IMR-90 (cell line): Measurements from ENCODE around the gene MANSC4. TPM values are rescaled to one million over a fixed set of nuclear protein-coding genes. Genes with fewer than 3 reads are reported as not detected.
A peak's percentile ranks its signal among the peaks of the same experiment; 100 is the strongest.

Experiments used
- ATAC-seq: fragments of 200-7000 bp; cut with Tn5 transposase; 2 replicates; pipeline ENCODE4 v1.9.1; 2020; ENCODE audit warnings: low read depth, mild to moderate bottlenecking, moderate library complexity
- BruUV-seq: library from RNA; stranded (reverse); fragments of 400-500 nt; replicated peaks from 2 replicates; lab custom pipeline; 2021; lab: Mats Ljungman, UMichigan
- CTCF ChIA-PET: fragments of 300-600 bp; formaldehyde crosslinking; extraction: SDS; loops from one replicate; lab custom pipeline; 2021; ENCODE audit warnings: antibody characterized with exemption; lab: Yijun Ruan, JAX
- POLR2A ChIA-PET: fragments of 300-600 bp; sonication (Branson Sonifier 250); formaldehyde crosslinking; loops from one replicate; lab custom pipeline; 2022; ENCODE audit warnings: antibody characterized with exemption; ENCODE audit not compliant: unreplicated experiment; lab: Charles Lee
- DNase-seq: peaks from one replicate; pipeline ENCODE4 v3.0.0; 2013
- H2AFZ ChIP-seq: replicated peaks from 2 replicates; pipeline ENCODE3; 2013; ENCODE audit warnings: low read length, mild to moderate bottlenecking; ENCODE audit not compliant: poor library complexity
- H2AK5ac ChIP-seq: 2 replicates; pipeline ENCODE4 v1.6.1; 2013; ENCODE audit warnings: low read depth, low read length, inconsistent platforms
- H2AK9ac ChIP-seq: replicated peaks from 2 replicates; pipeline ENCODE3; 2013; ENCODE audit warnings: mild to moderate bottlenecking, low read depth, low read length, moderate library complexity; ENCODE audit not compliant: poor library complexity
- H2BK120ac ChIP-seq: 2 replicates; pipeline ENCODE4 v1.6.1; 2013; ENCODE audit warnings: low read depth, low read length, inconsistent platforms
- H2BK15ac ChIP-seq: 3 replicates; pipeline ENCODE4 v1.6.1; 2013; ENCODE audit warnings: low read depth, low read length, inconsistent platforms
- H2BK20ac ChIP-seq: 2 replicates; pipeline ENCODE4 v1.6.1; 2013; ENCODE audit warnings: low read depth, mild to moderate bottlenecking, inconsistent platforms, low read length, moderate library complexity
- H2BK5ac ChIP-seq: 2 replicates; pipeline ENCODE4 v1.6.1; 2013; ENCODE audit warnings: mild to moderate bottlenecking, low read depth, low read length, inconsistent platforms; ENCODE audit not compliant: poor library complexity, severe bottlenecking
- H3K14ac ChIP-seq: replicated peaks from 2 replicates; pipeline ENCODE4 v1.6.1; 2013; ENCODE audit warnings: low read depth, low read length, inconsistent platforms
- H3K18ac ChIP-seq: 2 replicates; pipeline ENCODE4 v1.6.1; 2013; ENCODE audit warnings: low read depth, low read length, control low read depth
- H3K23ac ChIP-seq: 2 replicates; pipeline ENCODE4 v1.6.1; 2013; ENCODE audit warnings: low read depth, low read length, inconsistent platforms
- H3K27ac ChIP-seq: 2 replicates; pipeline ENCODE4 v1.5.1; 2013; ENCODE audit warnings: mild to moderate bottlenecking, control low read depth, low read length; ENCODE audit not compliant: insufficient read depth
- H3K27me3 ChIP-seq: 2 replicates; pipeline ENCODE4 v1.6.1; 2013; ENCODE audit warnings: low read length; ENCODE audit not compliant: control insufficient read depth, insufficient read depth
- H3K36me3 ChIP-seq: 2 replicates; pipeline ENCODE4 v1.6.1; 2013; ENCODE audit warnings: low read length, mixed read lengths; ENCODE audit not compliant: control insufficient read depth, insufficient read depth
- H3K4ac ChIP-seq: 2 replicates; pipeline ENCODE4 v1.6.1; 2013; ENCODE audit warnings: low read depth, low read length, inconsistent platforms
- H3K4me1 ChIP-seq: 2 replicates; pipeline ENCODE4 v1.6.1; 2013; ENCODE audit warnings: low read length, mixed read lengths; ENCODE audit not compliant: control insufficient read depth, insufficient read depth
- H3K4me2 ChIP-seq: 2 replicates; pipeline ENCODE4 v1.6.1; 2013; ENCODE audit warnings: low read depth, mild to moderate bottlenecking, control low read depth, low read length, moderate library complexity
- H3K4me3 ChIP-seq: 2 replicates; pipeline ENCODE4 v1.5.1; 2013; ENCODE audit warnings: low read depth, mild to moderate bottlenecking, control low read depth, low read length, moderate library complexity; ENCODE audit not compliant: insufficient read depth
- H3K56ac ChIP-seq: 2 replicates; pipeline ENCODE4 v1.6.1; 2013; ENCODE audit warnings: low read length, inconsistent platforms; ENCODE audit not compliant: insufficient read depth; ENCODE audit errors: extremely low read depth
- H3K79me1 ChIP-seq, 2 experiments: 2 replicates each; pipeline ENCODE4 v1.6.1; 2013; ENCODE audit warnings: low read length in 2 of 2, inconsistent platforms in 1 of 2, low read depth in 1 of 2
- H3K9ac ChIP-seq: 2 replicates; pipeline ENCODE4 v1.6.1; 2013; ENCODE audit warnings: low read depth, low read length, control low read depth
- H3K9me1 ChIP-seq: 2 replicates; pipeline ENCODE4 v1.6.1; 2013; ENCODE audit warnings: low read length, inconsistent platforms; ENCODE audit not compliant: insufficient read depth
- H3K9me3 ChIP-seq: 2 replicates; pipeline ENCODE4 v1.6.1; 2013; ENCODE audit warnings: low read length; ENCODE audit not compliant: control insufficient read depth, insufficient read depth
- H4K20me1 ChIP-seq: 2 replicates; pipeline ENCODE4 v1.6.1; 2013; ENCODE audit warnings: low read length, inconsistent platforms; ENCODE audit not compliant: insufficient read depth
- H4K5ac ChIP-seq: 2 replicates; pipeline ENCODE4 v1.6.1; 2013; ENCODE audit warnings: mild to moderate bottlenecking, low read depth, low read length, control low read depth
- H4K8ac ChIP-seq, 2 experiments: 2 replicates each; pipeline ENCODE4 v1.6.1; 2013; ENCODE audit warnings: low read depth in 2 of 2, low read length in 2 of 2, control low read depth in 1 of 2, inconsistent platforms in 1 of 2
- H4K91ac ChIP-seq: 2 replicates; pipeline ENCODE4 v1.6.1; 2013; ENCODE audit warnings: low read depth, low read length, inconsistent platforms; ENCODE audit not compliant: insufficient read depth
- FOS ChIP-seq: fragments of 150-350 bp; IDR thresholded peaks from 2 replicates; pipeline ENCODE4 v1.6.1; 2016; ENCODE audit warnings: low read depth, low read length
- RAD21 ChIP-seq: IDR thresholded peaks from 2 replicates; pipeline ENCODE4 v1.6.1; 2012; ENCODE audit warnings: low read length, improper control_type of control experiment
- RCOR1 ChIP-seq: IDR thresholded peaks from 2 replicates; pipeline ENCODE4 v1.6.1; 2012; ENCODE audit warnings: mild to moderate bottlenecking, low read length, improper control_type of control experiment; ENCODE audit not compliant: insufficient replicate concordance
- WGBS, 2 experiments: methylation state at CpG; one replicate each; pipeline versions ENCODE4 v1.1.5 to v1.1.7; 2013; ENCODE audit warnings: missing lambda C conversion rate in 2 of 2; ENCODE audit not compliant: insufficient read length in 1 of 2; ENCODE audit errors: extremely low coverage in 2 of 2; 5-methylcytosine and 5-hydroxymethylcytosine counted together
- dilution Hi-C: fragments of 300-500 bp; cut with HindIII; formaldehyde crosslinking; loops from one replicate; pipeline ENCODE4 v1.14.3; 2018; ENCODE audit warnings: low sequenced_read_pairs; ENCODE audit not compliant: unreplicated experiment
- in situ Hi-C: fragments of 300-500 bp; cut with MboI; formaldehyde crosslinking; loops from 3 replicates; pipeline ENCODE4 v1.14.3; 2019; ENCODE audit warnings: low sequenced_read_pairs, inconsistent platforms, mixed read lengths
- intact Hi-C: fragments of 100-400 bp; cut with micrococcal nuclease; formaldehyde crosslinking; loops from 2 replicates; pipeline ENCODE4 v1.10.0; 2022
- polyA plus RNA-seq, 3 experiments: library from polyadenylated mRNA; depleted of rRNA; stranded (reverse); fragments of >200 nt; gene quantifications; 2 replicates each; pipeline ENCODE4 v1.2.3, GENCODE V29; 2012; ENCODE audit warnings: low replicate concordance in 1 of 3
- total RNA-seq: library from RNA; depleted of rRNA; stranded (reverse); fragments of >200 nt; gene quantifications from 2 replicates; pipeline ENCODE4 v1.2.3, GENCODE V29; 2012

Gene MANSC4
- total and polyA plus RNA-seq, 2 of the 4 experiments (the other 2 are of a cell fraction) = not detected

DNA sequence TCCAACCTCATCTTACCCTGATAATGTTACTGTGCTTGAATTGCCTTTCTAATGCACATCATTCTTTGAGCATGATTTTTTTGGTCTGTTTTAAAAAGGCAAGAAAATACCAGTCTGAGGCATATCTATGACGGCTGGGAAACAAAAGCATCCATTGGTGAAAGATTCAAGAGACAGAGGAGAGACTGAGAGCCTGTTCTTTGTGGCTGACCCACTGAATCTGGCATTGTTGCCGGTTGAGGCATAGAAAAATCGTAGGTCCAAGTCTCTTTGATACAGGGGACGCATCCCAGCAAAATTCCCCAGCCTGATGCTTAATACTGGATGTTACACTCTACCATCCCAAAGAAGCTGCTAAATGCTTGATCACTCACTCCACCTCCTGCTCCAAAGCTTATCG lies 2.9 kb downstream of the MANSC4 start:
- CTCF ChIA-PET = no interaction called here
- no TSS peak for BruUV-seq
- WGBS, 2 experiments = 88% methylated on average over 3 of the region's 5 CpGs; no CpG with 5 or more reads in 1 of the 2 experiments

More for the DNA sequence above, 2.9 kb downstream of the MANSC4 start:
- H3K79me1 ChIP-seq = peaks cover 4 to 26% of the 10 kb centered on the region in 2 experiments; a peak in 2 of 4 replicates
- no peak overlapping the region for H4K8ac ChIP-seq
- no peak overlapping the region for H2AFZ ChIP-seq
- H4K20me1 ChIP-seq = no peaks in the 10 kb centered on the region
- H4K91ac ChIP-seq = no peak overlapping the region
- no peak overlapping the region for H3K56ac ChIP-seq
- H3K27me3 ChIP-seq = no peaks in the 10 kb centered on the region
- intact Hi-C loops (no loop called here), dilution Hi-C loops (no loop called here), in situ Hi-C loops (no loop called here)
- H2BK120ac ChIP-seq = no peak overlapping the region
- no peaks in the 10 kb centered on the region for H3K9me3 ChIP-seq
- peaks cover 17% of the 10 kb centered on the region for H3K4me1 ChIP-seq
- H3K27ac ChIP-seq = no peak overlapping the region
- H3K9ac ChIP-seq = no peak overlapping the region
- no peak overlapping the region for H2BK5ac ChIP-seq
- H2AK9ac ChIP-seq = no peak overlapping the region
- no peak overlapping the region for H3K4ac ChIP-seq
- ATAC-seq (no peak), DNase-seq (no peak)
- POLR2A ChIA-PET = interaction anchor here (0.7 kb wide), 1 partner anchor 18 kb away, joined by 3 read pairs; no protein-coding TSS in a partner anchor
- no peak overlapping the region for H4K5ac ChIP-seq
- no peak for TF ChIP-seq RAD21
- TF ChIP-seq RCOR1 = no peak
- no peak for TF ChIP-seq FOS
- H2AK5ac ChIP-seq = 0 out of 2 replicates have a peak overlapping the region, but pooled peaks have one; percentile 36
- H2BK20ac ChIP-seq = no peak overlapping the region
- H3K4me2 ChIP-seq = no peak overlapping the region
- no peak overlapping the region for H3K4me3 ChIP-seq
- H2BK15ac ChIP-seq = no peak overlapping the region
- peaks cover 2% of the 10 kb centered on the region for H3K9me1 ChIP-seq
- H3K14ac ChIP-seq = no peak overlapping the region
- no peak overlapping the region for H3K23ac ChIP-seq
- H3K36me3 ChIP-seq = 0 out of 2 replicates have a peak, but pooled peaks cover 4% of the 10 kb centered on the region
- no peak overlapping the region for H3K18ac ChIP-seq
